Endothelial cell (in vitro differentiated cells): ENCODE measurements around the gene PAOX. TPM values are rescaled to one million over a fixed set of nuclear protein-coding genes. Genes with fewer than 3 reads are reported as not detected.
A peak's percentile ranks its signal among the peaks of the same experiment; 100 is the strongest.
"Not testable (repeated sequence)": the region's sequence is repeated elsewhere in the genome, so short reads cannot be mapped to it uniquely, and the experiment has no call there.

Experiments used
- DNase-seq: peaks from one replicate; pipeline ENCODE4 v3.0.0; 2021; ENCODE audit warnings: low spot score
- H3K27ac Mint-ChIP-seq: one replicate; pipeline ENCODE4 v1.8.0; 2021; ENCODE audit warnings: mixed read lengths, inconsistent platforms; ENCODE audit not compliant: unreplicated experiment
- H3K27me3 Mint-ChIP-seq: one replicate; pipeline ENCODE4 v1.8.0; 2021; ENCODE audit warnings: mild to moderate bottlenecking, moderate library complexity, mixed read lengths, inconsistent platforms; ENCODE audit not compliant: unreplicated experiment
- H3K36me3 Mint-ChIP-seq: one replicate; pipeline ENCODE4 v1.8.0; 2021; ENCODE audit warnings: mild to moderate bottlenecking, low read depth, mixed read lengths, inconsistent platforms; ENCODE audit not compliant: unreplicated experiment
- H3K4me1 Mint-ChIP-seq: one replicate; pipeline ENCODE4 v1.8.0; 2021; ENCODE audit warnings: mild to moderate bottlenecking, mixed read lengths, inconsistent platforms; ENCODE audit not compliant: unreplicated experiment
- H3K4me3 Mint-ChIP-seq: one replicate; pipeline ENCODE4 v1.8.0; 2021; ENCODE audit warnings: mild to moderate bottlenecking, mixed read lengths, inconsistent platforms; ENCODE audit not compliant: unreplicated experiment
- H3K9me3 Mint-ChIP-seq: one replicate; pipeline ENCODE4 v1.8.0; 2021; ENCODE audit warnings: mixed read lengths, inconsistent platforms; ENCODE audit not compliant: unreplicated experiment
- total RNA-seq: library from RNA; stranded (reverse); fragmentation: NEBNext Ultra II Directional; extraction: Animal tissue kit (Norgen Biotek cat#: 25700); gene quantifications from one replicate; pipeline ENCODE4 v1.2.1, GENCODE V29; 2021; ENCODE audit not compliant: unreplicated experiment
- TF ChIP-seq, protein P1 (sequence below): fragments of 200-600 bp; sonication (generic); IDR thresholded peaks from one replicate; pipeline ENCODE4 v1.5.0; 2021; ENCODE audit warnings: antibody characterized with exemption; ENCODE audit not compliant: unreplicated experiment

The PAOX gene
- total RNA-seq, 1 donor from 2014 or later: 6.6 TPM

DNA sequence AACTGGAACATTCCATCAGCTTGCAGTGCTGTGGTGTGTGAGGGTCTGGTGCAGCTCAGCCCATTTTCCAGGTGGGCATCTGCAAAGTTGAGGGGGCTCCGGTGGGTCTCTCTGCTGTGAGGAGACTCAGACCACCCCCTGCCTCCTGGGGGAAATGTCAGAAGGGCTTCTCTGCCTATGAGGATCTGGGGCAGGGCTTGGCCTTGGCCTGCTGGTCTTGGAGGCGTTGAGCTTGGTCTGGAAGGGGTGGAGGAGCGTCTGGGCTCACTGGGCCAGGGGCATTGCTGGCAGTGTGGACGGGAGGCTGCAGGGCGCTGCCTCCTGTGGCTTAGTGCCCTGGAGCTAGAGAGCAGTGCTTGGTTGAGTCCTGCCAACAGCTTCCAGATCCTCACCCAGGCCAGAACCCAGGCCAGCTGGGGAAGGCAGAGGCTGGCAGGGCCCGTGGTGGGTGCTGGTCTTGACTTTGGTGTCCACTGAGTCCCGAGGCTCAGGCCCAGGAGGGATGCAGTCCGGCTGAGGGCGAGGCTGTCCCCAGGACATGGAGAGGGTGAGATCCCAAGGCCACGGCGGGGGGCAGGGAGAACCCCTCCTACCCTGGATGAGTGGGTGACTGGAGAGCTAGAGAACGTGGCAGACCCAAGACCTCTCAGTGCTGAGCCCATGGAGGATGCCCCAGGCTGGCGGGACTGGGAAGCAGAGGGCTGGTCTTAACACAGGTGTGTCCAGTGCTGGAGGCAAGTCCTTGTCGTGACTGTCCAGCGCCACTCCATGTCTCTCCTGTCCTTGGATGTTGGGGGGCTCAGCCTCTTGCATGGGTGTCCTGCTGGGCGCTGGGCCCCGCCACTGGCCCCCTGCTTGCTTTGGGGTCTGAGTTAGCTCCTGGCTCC is 42.5 kb downstream of the PAOX start:
- H3K9me3 Mint-ChIP-seq: no peaks in the 10 kb centered on the region
- no peak overlapping the region for H3K4me3 Mint-ChIP-seq
- peaks cover 15% of the 10 kb centered on the region for H3K27me3 Mint-ChIP-seq
- TF ChIP-seq, protein P1, sequence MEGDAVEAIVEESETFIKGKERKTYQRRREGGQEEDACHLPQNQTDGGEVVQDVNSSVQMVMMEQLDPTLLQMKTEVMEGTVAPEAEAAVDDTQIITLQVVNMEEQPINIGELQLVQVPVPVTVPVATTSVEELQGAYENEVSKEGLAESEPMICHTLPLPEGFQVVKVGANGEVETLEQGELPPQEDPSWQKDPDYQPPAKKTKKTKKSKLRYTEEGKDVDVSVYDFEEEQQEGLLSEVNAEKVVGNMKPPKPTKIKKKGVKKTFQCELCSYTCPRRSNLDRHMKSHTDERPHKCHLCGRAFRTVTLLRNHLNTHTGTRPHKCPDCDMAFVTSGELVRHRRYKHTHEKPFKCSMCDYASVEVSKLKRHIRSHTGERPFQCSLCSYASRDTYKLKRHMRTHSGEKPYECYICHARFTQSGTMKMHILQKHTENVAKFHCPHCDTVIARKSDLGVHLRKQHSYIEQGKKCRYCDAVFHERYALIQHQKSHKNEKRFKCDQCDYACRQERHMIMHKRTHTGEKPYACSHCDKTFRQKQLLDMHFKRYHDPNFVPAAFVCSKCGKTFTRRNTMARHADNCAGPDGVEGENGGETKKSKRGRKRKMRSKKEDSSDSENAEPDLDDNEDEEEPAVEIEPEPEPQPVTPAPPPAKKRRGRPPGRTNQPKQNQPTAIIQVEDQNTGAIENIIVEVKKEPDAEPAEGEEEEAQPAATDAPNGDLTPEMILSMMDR: no peak
- H3K36me3 Mint-ChIP-seq: peaks cover 4% of the 10 kb centered on the region
- no peak for DNase-seq
- no peak overlapping the region for H3K27ac Mint-ChIP-seq
- no peaks in the 10 kb centered on the region for H3K4me1 Mint-ChIP-seq

GRCh38 chr10:133422223-133422806 is 43.3 kb downstream of the PAOX start:
- no peaks in the 10 kb centered on the region for H3K4me1 Mint-ChIP-seq
- H3K36me3 Mint-ChIP-seq: peaks cover 4% of the 10 kb centered on the region
- no peak for DNase-seq
- H3K27me3 Mint-ChIP-seq: peaks cover 15% of the 10 kb centered on the region
- H3K27ac Mint-ChIP-seq: no peak overlapping the region
- no peak overlapping the region for H3K4me3 Mint-ChIP-seq
- no peaks in the 10 kb centered on the region for H3K9me3 Mint-ChIP-seq
- TF ChIP-seq, protein P1: no peak

- no peaks in the 10 kb centered on the region for H3K4me1 Mint-ChIP-seq
- TF ChIP-seq, protein P1: no peak
- peaks cover 4% of the 10 kb centered on the region for H3K36me3 Mint-ChIP-seq
- no peaks in the 10 kb centered on the region for H3K9me3 Mint-ChIP-seq
- DNase-seq: no peak
- H3K27me3 Mint-ChIP-seq: peaks cover 15% of the 10 kb centered on the region
- no peak overlapping the region for H3K27ac Mint-ChIP-seq
- H3K4me3 Mint-ChIP-seq: no peak overlapping the region
These were observed 44.0 kb downstream of the PAOX start for GRCh38 chr10:133422807-133423771.

DNA sequence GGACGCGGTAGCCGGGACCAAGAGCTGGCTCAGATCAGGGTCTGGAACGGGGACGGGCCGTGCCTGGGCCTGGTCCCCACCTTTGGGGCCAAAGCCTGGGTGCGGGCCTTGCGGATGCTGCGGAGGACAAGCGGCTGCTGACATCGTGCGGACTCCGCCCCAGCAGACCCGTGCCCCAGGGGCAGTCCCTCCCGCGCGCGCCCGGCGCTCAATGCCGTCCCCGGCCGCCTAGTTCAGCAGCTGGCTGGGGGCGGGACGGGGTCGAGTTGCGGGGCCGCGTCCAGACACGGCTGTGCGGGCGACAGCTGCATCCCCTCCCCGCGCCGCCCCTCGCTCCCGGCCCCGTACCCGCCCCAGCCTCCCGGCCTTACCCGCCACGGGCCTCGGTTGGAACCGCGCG is 45.0 kb downstream of the PAOX start:
- H3K27ac Mint-ChIP-seq, DNase-seq, H3K4me3 Mint-ChIP-seq, H3K4me1 Mint-ChIP-seq, H3K9me3 Mint-ChIP-seq, H3K36me3 Mint-ChIP-seq: not testable (repeated sequence)
- peaks cover 17% of the 10 kb centered on the region for H3K27me3 Mint-ChIP-seq

GRCh38 chr10:133424601-133425000 is 45.5 kb downstream of the PAOX start, which contains the start of gene SPRN:
Gene SPRN, minus strand, starts transcription at chr10:133424625. Its CDS starts 944 bp downstream, at chr10:133423681.
- not testable (repeated sequence) for H3K9me3 Mint-ChIP-seq, H3K36me3 Mint-ChIP-seq, DNase-seq, H3K4me1 Mint-ChIP-seq, H3K27ac Mint-ChIP-seq, H3K4me3 Mint-ChIP-seq
- peaks cover 19% of the 10 kb centered on the region for H3K27me3 Mint-ChIP-seq

- H3K27ac Mint-ChIP-seq: peak overlapping the region; percentile 64
- not testable (repeated sequence) for H3K36me3 Mint-ChIP-seq, DNase-seq, H3K27me3 Mint-ChIP-seq, H3K4me1 Mint-ChIP-seq
- peak overlapping the region; percentile 53 for H3K4me3 Mint-ChIP-seq
- peaks cover 10% of the 10 kb centered on the region for H3K9me3 Mint-ChIP-seq
These were observed 50.5 kb downstream of the PAOX start for GRCh38 chr10:133429571-133429970.

- not testable (repeated sequence) for H3K4me1 Mint-ChIP-seq, H3K27me3 Mint-ChIP-seq, H3K27ac Mint-ChIP-seq, H3K36me3 Mint-ChIP-seq, H3K4me3 Mint-ChIP-seq, DNase-seq
- peaks cover 10% of the 10 kb centered on the region for H3K9me3 Mint-ChIP-seq
These were observed 53.0 kb downstream of the PAOX start for GRCh38 chr10:133431888-133432613.

- H3K4me1 Mint-ChIP-seq, DNase-seq, H3K27ac Mint-ChIP-seq, H3K36me3 Mint-ChIP-seq, H3K4me3 Mint-ChIP-seq: not testable (repeated sequence)
- peaks cover 10% of the 10 kb centered on the region for H3K27me3 Mint-ChIP-seq
- H3K9me3 Mint-ChIP-seq: peaks cover 10% of the 10 kb centered on the region
These were observed 53.7 kb downstream of the PAOX start for GRCh38 chr10:133432789-133433188.
